ENCODE data around the gene OSBPL8. TPM values are rescaled to one million over a fixed set of nuclear protein-coding genes. Genes with fewer than 3 reads are reported as not detected.
A peak's percentile ranks its signal among the peaks of the same experiment; 100 is the strongest.

Gene OSBPL8
- total RNA-seq, 4 donors from 2014 or later = 15.5 to 241 (median 29.4) TPM

DNA sequence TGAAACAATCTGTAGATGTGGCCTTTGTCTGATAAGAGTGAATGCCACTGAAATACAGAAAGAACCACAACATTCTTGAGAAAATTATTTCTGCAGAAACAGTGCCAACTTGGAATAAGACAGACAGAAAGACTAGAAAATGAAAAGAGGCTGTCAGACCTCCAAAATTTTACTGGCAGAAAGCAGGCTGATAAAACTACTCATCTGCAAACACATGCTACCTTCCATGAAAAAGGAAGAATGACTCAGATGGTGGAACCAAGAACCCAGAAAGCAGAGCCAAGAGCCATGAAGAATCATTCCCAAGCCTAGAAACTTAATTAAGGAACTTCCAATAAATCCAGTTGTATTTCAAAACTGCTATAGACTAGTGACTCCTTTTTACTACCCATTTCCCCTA lies 31.9 kb upstream of the OSBPL8 start:
- H3K4me3 ChIP-seq = no peak overlapping the region
- in situ Hi-C loops (cut with MboI; ENCODE audit: low pct_ligation_motif_present in 1 of 4, low pct_unique_long_range_greater_than_20kb in 1 of 4, low sequenced_read_pairs in 3 of 4) (no loop called here), intact Hi-C loops (cut with DNase I; ENCODE audit: low total_unique reads) (no loop called here)
- no peaks in the 10 kb centered on the region for H3K27me3 ChIP-seq
- no peak overlapping the region for H3K27ac ChIP-seq
- DNase-seq = no peak
- H3K9me3 ChIP-seq = no peaks in the 10 kb centered on the region
- H3K36me3 ChIP-seq = no peaks in the 10 kb centered on the region
- TF ChIP-seq POLR2AphosphoS5 (IDR thresholded peaks at IDR 0.05) (no peak), POLR2A (IDR thresholded peaks at IDR 0.05) (no peak), EP300 (IDR thresholded peaks at IDR 0.05; ENCODE audit: low read depth) (no peak)
- TF ChIP-seq, protein P1, sequence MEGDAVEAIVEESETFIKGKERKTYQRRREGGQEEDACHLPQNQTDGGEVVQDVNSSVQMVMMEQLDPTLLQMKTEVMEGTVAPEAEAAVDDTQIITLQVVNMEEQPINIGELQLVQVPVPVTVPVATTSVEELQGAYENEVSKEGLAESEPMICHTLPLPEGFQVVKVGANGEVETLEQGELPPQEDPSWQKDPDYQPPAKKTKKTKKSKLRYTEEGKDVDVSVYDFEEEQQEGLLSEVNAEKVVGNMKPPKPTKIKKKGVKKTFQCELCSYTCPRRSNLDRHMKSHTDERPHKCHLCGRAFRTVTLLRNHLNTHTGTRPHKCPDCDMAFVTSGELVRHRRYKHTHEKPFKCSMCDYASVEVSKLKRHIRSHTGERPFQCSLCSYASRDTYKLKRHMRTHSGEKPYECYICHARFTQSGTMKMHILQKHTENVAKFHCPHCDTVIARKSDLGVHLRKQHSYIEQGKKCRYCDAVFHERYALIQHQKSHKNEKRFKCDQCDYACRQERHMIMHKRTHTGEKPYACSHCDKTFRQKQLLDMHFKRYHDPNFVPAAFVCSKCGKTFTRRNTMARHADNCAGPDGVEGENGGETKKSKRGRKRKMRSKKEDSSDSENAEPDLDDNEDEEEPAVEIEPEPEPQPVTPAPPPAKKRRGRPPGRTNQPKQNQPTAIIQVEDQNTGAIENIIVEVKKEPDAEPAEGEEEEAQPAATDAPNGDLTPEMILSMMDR (IDR thresholded peaks at IDR 0.05) = no peak
- no peaks in the 10 kb centered on the region for H3K4me1 ChIP-seq

DNA sequence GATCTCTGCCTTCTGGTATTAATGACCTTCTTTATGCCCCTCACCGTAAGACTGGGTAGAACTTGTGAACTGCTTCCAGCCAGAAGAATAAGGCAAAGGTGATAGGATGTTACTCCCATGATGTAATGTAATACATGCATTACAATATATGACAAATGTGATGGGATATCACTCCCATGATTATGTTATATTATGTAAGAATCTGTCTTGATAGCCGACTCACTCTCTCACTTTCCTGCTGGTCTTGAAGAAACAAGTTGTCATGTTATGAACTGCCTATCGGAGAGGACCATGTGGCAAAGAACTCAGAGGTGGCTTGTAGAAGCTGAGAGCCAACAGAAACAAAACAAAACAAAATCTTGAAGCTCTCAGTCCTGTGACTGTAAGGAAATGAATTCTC lies 30.6 kb upstream of the OSBPL8 start:
- Histone ChIP-seq H3K4me1 (no peaks in the 10 kb centered on the region), H3K27me3 (no peaks in the 10 kb centered on the region), H3K36me3 (no peaks in the 10 kb centered on the region), H3K27ac (no peak overlapping the region), H3K4me3 (no peak overlapping the region), H3K9me3 (no peaks in the 10 kb centered on the region)
- 86 to 92% methylated on average over 2 to 3 of the region's 3 CpGs for WGBS, 2 donors (ENCODE audit: low coverage in 1 of 2)
- no peak for DNase-seq
- in situ Hi-C loops (cut with MboI; ENCODE audit: low pct_ligation_motif_present in 1 of 4, low pct_unique_long_range_greater_than_20kb in 1 of 4, low sequenced_read_pairs in 3 of 4) = no loop called here
- intact Hi-C loops (cut with DNase I; ENCODE audit: low total_unique reads) = no loop called here
- TF ChIP-seq POLR2AphosphoS5 (IDR thresholded peaks at IDR 0.05) (no peak), EP300 (IDR thresholded peaks at IDR 0.05; ENCODE audit: low read depth) (no peak), POLR2A (IDR thresholded peaks at IDR 0.05) (no peak)
- TF ChIP-seq, protein P1 (IDR thresholded peaks at IDR 0.05) = no peak

DNA sequence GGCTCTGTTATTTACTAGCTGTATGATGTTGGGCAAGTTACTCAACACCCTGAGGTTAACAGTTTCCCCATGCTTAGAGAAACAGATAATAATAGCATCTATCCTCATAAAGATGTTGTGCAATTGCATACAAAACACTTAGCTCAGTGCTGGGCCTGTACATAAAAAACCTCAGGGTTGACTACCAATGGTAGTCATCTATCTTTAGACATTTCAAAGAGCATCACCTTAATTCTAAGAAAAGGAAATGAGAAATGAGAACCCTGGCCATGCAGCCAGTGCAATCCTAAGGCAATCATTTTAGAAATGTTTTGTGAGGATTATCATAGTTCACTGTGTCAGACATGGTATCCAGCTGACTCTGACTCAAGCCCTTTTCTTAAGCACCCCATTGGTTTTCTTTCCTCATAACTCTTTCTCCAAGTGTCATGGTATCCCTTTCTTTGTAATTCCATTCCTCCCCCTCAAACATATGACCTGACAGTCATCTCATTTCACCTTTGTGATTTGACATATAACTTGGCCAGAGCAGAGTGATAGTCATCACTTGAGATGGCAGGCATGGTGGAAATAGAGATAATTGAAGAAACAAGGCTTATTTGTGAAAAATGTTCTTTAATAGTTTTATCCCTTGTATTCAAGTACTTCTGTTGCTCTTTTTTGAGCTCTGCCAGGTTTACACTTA lies 29.5 kb upstream of the OSBPL8 start:
- no peak for DNase-seq
- Histone ChIP-seq H3K27ac (peak overlapping the region in 3 of 4 donors; percentile 1 to 35 (median 24)), H3K36me3 (no peaks in the 10 kb centered on the region), H3K4me1 (no peaks in the 10 kb centered on the region), H3K4me3 (no peak overlapping the region), H3K27me3 (no peaks in the 10 kb centered on the region), H3K9me3 (no peaks in the 10 kb centered on the region)
- in situ Hi-C loops (cut with MboI; ENCODE audit: low pct_ligation_motif_present in 1 of 4, low pct_unique_long_range_greater_than_20kb in 1 of 4, low sequenced_read_pairs in 3 of 4) (no loop called here), intact Hi-C loops (cut with DNase I; ENCODE audit: low total_unique reads) (no loop called here)
- TF ChIP-seq, protein P1 (IDR thresholded peaks at IDR 0.05) = no peak
- TF ChIP-seq POLR2AphosphoS5 (IDR thresholded peaks at IDR 0.05) (no peak), EP300 (IDR thresholded peaks at IDR 0.05; ENCODE audit: low read depth) (no peak), POLR2A (IDR thresholded peaks at IDR 0.05) (no peak)

DNA sequence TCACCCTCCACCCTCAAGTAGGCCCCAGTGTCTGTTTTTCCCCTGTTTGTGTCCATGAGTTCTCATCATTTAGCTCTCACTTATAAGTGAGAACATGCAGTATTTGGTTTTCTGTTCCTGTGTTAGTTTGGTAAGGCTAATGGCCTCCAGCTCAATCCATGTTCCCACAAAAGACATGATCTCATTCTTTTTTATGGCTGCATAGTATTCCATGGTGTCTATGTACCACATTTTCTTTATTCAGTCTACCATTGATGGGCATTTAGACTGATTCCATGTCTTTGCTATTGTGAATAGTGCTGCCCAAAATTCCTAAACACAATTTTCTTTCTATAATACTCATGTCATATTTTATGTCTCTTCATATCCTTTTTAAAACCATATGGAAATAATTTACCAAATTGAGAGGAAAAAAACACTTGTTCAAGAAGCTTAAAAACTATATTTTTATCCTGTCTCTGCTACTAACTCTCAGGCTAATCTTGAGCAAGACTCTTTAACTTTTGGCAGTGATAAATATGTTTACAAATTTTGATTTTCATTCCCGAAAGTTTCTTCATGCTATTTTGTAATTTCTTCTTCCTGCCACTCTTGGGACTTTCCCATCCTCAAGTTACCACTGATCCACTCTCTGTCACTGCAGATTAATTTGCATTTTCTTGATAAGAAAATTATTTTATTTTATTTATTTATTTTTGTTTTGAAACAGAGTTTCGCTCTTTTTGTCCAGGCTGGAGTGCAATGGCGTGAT lies 28.0 kb upstream of the OSBPL8 start:
- H3K36me3 ChIP-seq = no peaks in the 10 kb centered on the region
- in situ Hi-C loops (cut with MboI; ENCODE audit: low pct_ligation_motif_present in 1 of 4, low pct_unique_long_range_greater_than_20kb in 1 of 4, low sequenced_read_pairs in 3 of 4) (no loop called here), intact Hi-C loops (cut with DNase I; ENCODE audit: low total_unique reads) (no loop called here)
- H3K9me3 ChIP-seq = no peaks in the 10 kb centered on the region
- H3K4me3 ChIP-seq = no peak overlapping the region
- no peaks in the 10 kb centered on the region for H3K27me3 ChIP-seq
- peak overlapping the region in 2 of 4 donors; percentile 24 to 34 for H3K27ac ChIP-seq
- 72 to 78% methylated on average over 3 of the region's 3 CpGs for WGBS, 2 donors (ENCODE audit: low coverage in 1 of 2)
- no peak for DNase-seq
- TF ChIP-seq, protein P1 (IDR thresholded peaks at IDR 0.05) = no peak
- no peak for TF ChIP-seq POLR2A (IDR thresholded peaks at IDR 0.05)
- TF ChIP-seq EP300 (IDR thresholded peaks at IDR 0.05; ENCODE audit: low read depth) = no peak
- no peak for TF ChIP-seq POLR2AphosphoS5 (IDR thresholded peaks at IDR 0.05)
- no peaks in the 10 kb centered on the region for H3K4me1 ChIP-seq

Data from transverse colon (tissue), 4 donors.